Measurements from ENCODE around the gene SLIT3. TPM values are rescaled to one million over a fixed set of nuclear protein-coding genes. Genes with fewer than 3 reads are reported as not detected.

The SLIT3 gene
- total RNA-seq, 1 experiment from 2014 or later = 0.10 TPM

- TF ChIP-seq, protein P1, sequence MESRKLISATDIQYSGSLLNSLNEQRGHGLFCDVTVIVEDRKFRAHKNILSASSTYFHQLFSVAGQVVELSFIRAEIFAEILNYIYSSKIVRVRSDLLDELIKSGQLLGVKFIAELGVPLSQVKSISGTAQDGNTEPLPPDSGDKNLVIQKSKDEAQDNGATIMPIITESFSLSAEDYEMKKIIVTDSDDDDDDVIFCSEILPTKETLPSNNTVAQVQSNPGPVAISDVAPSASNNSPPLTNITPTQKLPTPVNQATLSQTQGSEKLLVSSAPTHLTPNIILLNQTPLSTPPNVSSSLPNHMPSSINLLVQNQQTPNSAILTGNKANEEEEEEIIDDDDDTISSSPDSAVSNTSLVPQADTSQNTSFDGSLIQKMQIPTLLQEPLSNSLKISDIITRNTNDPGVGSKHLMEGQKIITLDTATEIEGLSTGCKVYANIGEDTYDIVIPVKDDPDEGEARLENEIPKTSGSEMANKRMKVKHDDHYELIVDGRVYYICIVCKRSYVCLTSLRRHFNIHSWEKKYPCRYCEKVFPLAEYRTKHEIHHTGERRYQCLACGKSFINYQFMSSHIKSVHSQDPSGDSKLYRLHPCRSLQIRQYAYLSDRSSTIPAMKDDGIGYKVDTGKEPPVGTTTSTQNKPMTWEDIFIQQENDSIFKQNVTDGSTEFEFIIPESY (IDR thresholded peaks at IDR 0.05; ENCODE audit: extremely low read depth, insufficient replicate concordance, low read length) = no peak
These were observed 449.0 kb downstream of the SLIT3 start (continued) for GRCh38 chr5:168851902-168852321.

- H3K36me3 ChIP-seq (ENCODE audit: control insufficient read depth in 1 of 2, insufficient read depth in 2 of 2, low read length in 2 of 2) = no peaks in the 10 kb centered on the region
- intact Hi-C loops (cut with micrococcal nuclease) = loop anchor here (1.0 kb wide), 1 partner anchor 23 kb away; no protein-coding TSS in a partner anchor
- no peaks in the 10 kb centered on the region for H3K79me2 ChIP-seq (ENCODE audit: insufficient read depth, low read length)
- H3K4me3 ChIP-seq (replicated peaks in 1 of 2; ENCODE audit: low read depth in 1 of 2, low read length in 2 of 2) = no peak overlapping the region
- ChIA-PET CTCF (no interaction called here), POLR2A (no interaction called here), RAD21 (ENCODE audit: low non-redundant PET in 1 of 2, low total read pairs in 2 of 2, uncharacterized antibody in 2 of 2, unreplicated experiment in 2 of 2) (no interaction called here)
- no peaks in the 10 kb centered on the region for H4K20me1 ChIP-seq (ENCODE audit: insufficient read depth)
- H3K9me3 ChIP-seq (ENCODE audit: control insufficient read depth in 1 of 2, insufficient read depth in 1 of 2, low read depth in 1 of 2, low read length in 2 of 2) = no peaks in the 10 kb centered on the region
- DNase-seq (ENCODE audit: low read depth, low spot score) (no peak), ATAC-seq (no peak)
- no peak overlapping the region for H2AFZ ChIP-seq (ENCODE audit: low read depth, low read length, poor library complexity, severe bottlenecking)
- H3K9ac ChIP-seq (ENCODE audit: low read length) = no peak overlapping the region
- no peak overlapping the region for H3K4me2 ChIP-seq (ENCODE audit: low read length)
- H3K27ac ChIP-seq (ENCODE audit: low read depth, low read length) = no peak overlapping the region
- TF ChIP-seq ELF1 (IDR thresholded peaks at IDR 0.05; ENCODE audit: borderline replicate concordance, low read depth) = no peak
- no peak for TF ChIP-seq YY1 (IDR thresholded peaks at IDR 0.05; ENCODE audit: extremely low read depth, insufficient replicate concordance, low read depth, low read length)
- no peak for TF ChIP-seq EZH2 (IDR thresholded peaks at IDR 0.05)
- TF ChIP-seq FOSL1 (IDR thresholded peaks at IDR 0.05; ENCODE audit: low read depth) = no peak
- no peak for TF ChIP-seq ZNF274 (IDR thresholded peaks at IDR 0.05; ENCODE audit: low read depth, low read length)
- no peak for TF ChIP-seq REST (IDR thresholded peaks at IDR 0.05; ENCODE audit: low read depth)
- no peak for TF ChIP-seq TCF7L2 (IDR thresholded peaks at IDR 0.05; ENCODE audit: borderline replicate concordance, extremely low read depth, insufficient read depth, insufficient read length)
- no peak for TF ChIP-seq SP1 (IDR thresholded peaks at IDR 0.05; ENCODE audit: low read depth)
- TF ChIP-seq CEBPB (IDR thresholded peaks at IDR 0.05; ENCODE audit: low read depth) = no peak
- TF ChIP-seq EGR1 (IDR thresholded peaks at IDR 0.05; ENCODE audit: low read depth) = no peak
- TF ChIP-seq, protein P2, sequence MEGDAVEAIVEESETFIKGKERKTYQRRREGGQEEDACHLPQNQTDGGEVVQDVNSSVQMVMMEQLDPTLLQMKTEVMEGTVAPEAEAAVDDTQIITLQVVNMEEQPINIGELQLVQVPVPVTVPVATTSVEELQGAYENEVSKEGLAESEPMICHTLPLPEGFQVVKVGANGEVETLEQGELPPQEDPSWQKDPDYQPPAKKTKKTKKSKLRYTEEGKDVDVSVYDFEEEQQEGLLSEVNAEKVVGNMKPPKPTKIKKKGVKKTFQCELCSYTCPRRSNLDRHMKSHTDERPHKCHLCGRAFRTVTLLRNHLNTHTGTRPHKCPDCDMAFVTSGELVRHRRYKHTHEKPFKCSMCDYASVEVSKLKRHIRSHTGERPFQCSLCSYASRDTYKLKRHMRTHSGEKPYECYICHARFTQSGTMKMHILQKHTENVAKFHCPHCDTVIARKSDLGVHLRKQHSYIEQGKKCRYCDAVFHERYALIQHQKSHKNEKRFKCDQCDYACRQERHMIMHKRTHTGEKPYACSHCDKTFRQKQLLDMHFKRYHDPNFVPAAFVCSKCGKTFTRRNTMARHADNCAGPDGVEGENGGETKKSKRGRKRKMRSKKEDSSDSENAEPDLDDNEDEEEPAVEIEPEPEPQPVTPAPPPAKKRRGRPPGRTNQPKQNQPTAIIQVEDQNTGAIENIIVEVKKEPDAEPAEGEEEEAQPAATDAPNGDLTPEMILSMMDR (IDR thresholded peaks at IDR 0.05 in 2 of 3, conservative IDR thresholded peaks at IDR 0.05 in 1 of 3; ENCODE audit: borderline replicate concordance in 1 of 3, insufficient read depth in 1 of 3, low read depth in 2 of 3, low read length in 2 of 3) = no peak
- no peak for TF ChIP-seq CBX3 (IDR thresholded peaks at IDR 0.05; ENCODE audit: low read depth)
- no peak for TF ChIP-seq EZH2phosphoT487 (IDR thresholded peaks at IDR 0.05; ENCODE audit: borderline replicate concordance)
- no peak for TF ChIP-seq JUND (IDR thresholded peaks at IDR 0.05)
- no peak for TF ChIP-seq ZFX (IDR thresholded peaks at IDR 0.05)
- no peaks in the 10 kb centered on the region for H3K9me2 ChIP-seq (ENCODE audit: insufficient read depth)
- BruUV-seq (replicated peaks) = no TSS peak
- H3K27me3 ChIP-seq (ENCODE audit: insufficient read depth, low read length) = peaks cover 92% of the 10 kb centered on the region
- H3K4me1 ChIP-seq (ENCODE audit: control insufficient read depth in 1 of 2, insufficient read depth in 2 of 2, low read length in 2 of 2) = no peaks in the 10 kb centered on the region
These were observed 450.3 kb downstream of the SLIT3 start for GRCh38 chr5:168850683-168851082.

All from HCT116 (cell line).